Activated naive CD4-positive, alpha-beta T cell treated with Interleukin-2 at 50 U/mL for 16 hours (primary cell): ENCODE results near the gene ZNF414.
"Not testable (repeated sequence)": the region's sequence is repeated elsewhere in the genome, so short reads cannot be mapped to it uniquely, and the experiment has no call there.

Experiments
- DNase-seq: peaks from one replicate; pipeline ENCODE4 v3.0.0-alpha.2; 2020

Gene ZNF414, protein sequence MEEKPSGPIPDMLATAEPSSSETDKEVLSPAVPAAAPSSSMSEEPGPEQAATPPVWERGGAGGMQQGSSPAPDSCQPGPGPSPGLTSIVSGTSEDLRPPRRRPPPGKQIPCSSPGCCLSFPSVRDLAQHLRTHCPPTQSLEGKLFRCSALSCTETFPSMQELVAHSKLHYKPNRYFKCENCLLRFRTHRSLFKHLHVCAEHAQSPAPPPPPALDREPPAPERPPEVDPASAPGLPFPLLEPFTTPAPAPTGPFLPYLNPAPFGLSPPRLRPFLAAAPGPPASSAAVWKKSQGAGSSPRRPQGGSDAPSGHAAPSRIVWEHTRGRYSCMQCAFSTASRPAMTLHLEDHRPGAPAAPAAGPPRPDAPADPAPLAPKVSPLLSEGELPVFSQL

DNA sequence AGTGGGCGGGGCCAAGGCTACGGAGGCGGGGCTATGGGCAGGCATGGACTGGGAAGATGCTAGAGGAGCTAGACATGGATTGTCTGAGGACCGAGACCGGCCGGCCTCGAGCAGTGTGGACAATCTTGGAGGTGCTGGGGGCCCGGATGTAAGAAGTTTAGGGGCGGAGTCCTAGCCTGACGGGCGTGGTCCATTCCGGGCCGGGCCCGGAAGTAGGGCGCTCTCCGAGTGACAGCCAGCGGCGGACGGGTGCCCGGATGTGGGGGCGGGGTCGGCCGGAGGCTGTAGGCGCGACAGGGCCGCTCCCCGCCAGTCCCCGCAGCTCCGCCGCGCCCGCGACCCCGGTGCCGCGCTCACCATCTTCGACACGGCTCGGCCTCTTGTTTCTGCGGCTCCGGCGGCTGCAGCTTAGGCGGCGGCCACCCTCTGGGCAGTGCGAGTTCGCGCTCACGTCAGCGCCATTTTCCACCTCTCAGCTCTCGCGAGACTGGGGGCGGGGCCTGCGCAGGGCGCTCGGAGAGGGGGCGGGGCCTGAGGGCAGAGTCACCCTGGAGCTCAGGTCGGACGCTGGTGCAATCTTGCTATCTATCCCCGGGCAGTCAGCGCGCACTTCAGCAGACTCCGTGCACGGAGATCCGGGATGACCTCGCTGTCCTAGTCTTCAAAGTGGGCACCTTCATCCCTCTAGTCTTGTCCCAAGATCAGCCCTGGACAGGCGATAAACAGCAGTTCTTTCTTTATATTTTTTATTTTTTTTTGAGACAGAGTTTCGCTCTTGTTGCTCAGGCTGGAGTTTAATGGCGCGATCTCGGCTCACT, at the start of gene ZNF414:
TSS of gene ZNF414 (minus strand) at position 481 of the 818 bp plus-strand sequence. CDS start at position 360, 121 bp downstream.
- DNase-seq, result peak; percentile 96

DNA sequence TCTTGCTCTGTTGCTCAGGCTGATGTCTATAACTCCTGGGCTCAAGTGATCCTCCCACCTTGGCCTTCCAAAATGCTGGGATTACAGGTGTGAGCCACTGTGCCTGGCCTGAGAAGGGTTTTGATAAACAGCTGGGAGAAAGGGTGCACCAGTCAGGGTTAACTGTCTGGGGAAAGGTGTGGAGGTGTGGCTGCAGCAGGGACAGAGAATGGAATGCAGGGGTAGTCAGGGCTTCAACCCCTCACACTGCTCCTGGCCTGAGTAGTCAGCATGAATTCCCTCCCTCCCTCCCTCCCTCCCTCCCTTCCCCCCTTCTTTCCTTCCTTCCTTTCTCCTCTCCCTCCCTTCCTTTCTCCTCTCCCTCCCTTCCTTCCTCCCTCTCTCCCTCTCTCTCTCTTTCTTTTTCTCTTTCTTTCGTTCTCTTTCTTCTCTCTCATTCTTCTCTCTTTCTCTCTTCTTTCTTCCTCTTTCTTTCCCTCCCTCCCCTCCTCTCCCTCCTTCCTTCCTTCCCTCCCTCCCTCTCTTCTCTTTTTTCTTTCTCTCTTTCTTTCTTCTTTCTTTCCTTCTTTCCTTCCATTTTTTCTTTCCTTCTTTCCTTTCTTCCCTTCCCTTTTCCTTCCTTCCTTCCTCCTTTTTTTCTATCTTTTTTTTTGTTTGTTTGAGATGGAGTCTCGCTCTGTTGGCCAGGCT, 47.3 kb upstream of the ZNF414 start:
- no peak for DNase-seq

DNA sequence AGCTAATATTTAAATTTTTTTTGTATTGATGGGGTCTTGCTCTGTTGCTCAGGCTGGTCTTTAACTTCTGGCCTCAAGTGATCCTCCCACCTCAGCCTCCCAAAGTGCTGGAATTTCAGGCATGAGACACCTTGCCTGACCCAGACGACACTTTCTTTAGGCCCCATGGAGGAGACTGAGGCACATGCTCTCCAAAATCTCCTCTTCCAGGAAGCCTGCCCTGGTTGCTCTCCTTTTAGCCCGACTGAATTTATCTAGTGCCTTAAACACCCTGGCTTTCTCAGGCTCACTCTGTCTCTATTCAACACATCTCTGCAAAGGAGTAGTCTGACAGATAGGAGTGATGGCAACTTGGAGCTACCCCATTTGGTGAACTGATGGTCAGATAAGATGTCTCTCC, 44.4 kb upstream of the ZNF414 start:
- no peak for DNase-seq

DNA sequence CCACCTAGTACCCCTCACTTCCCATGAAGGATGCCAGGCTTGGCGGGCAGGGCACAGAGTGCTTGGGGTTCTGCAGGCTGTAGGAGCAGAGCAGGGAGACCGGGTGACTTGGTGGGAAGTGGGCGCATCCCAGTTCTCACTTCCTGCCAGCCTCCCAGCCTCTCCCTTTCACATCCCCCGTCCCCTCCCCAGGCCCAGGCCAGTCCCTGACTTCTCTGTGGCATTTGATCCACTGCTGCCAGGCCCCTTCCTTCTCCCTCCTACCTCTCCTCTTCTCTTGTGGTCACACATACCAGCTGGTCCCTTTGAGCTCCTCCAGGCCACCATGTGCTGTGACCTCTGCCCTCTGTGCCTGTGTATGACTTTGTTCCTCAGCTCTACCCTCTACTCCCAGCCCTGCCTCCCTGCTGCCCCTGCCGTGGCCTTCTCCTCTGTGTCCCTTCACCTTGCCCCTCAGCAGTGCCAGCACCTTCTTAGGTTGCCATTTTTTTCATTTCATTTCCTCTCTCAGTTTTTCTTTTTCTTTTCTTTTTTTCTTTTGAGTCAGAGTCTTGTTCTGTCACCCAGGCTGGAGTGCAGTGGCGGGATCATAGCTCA, 43.8 kb upstream of the ZNF414 start:
- no peak for DNase-seq

DNA sequence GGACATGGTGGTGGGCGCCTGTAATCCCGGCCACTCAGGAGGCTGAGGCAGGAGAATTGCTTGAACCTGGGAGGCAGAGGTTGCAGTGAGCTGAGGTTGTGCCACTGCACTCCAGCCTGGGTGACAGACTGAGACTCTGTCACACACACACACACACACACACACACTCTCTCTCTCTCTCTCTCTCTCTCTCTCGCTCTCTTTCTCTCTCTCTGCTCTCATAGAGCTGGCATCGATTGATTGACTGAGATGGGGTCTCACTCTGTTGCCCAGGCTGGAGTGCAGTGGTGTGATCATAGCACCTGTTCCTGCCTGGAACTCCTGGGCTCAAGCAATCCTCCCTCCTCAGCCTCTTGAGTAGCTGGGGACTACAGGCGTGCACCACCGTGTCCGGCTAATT, 39.8 kb upstream of the ZNF414 start:
- DNase-seq, result not testable (repeated sequence)

DNA sequence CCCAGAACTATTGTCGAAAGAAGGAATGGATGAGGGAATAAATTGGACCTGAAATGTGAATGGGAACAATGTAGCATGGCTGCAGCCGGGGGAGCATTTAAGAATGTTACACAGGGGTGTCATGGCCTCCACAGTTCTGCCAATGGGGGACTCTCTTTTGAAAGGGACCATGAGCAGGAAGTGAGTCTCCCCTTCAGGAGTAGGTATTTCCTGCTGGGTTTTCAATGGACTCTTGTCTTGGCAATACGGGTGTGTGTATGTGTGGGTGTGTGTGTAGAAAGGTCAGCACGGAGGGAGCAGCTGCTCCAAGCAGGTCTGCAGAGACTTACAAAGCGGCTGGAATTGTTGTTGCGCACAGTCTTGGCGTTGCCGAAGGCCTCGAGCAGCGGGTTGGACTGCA, 38.8 kb upstream of the ZNF414 start:
- DNase-seq, result no peak

DNA sequence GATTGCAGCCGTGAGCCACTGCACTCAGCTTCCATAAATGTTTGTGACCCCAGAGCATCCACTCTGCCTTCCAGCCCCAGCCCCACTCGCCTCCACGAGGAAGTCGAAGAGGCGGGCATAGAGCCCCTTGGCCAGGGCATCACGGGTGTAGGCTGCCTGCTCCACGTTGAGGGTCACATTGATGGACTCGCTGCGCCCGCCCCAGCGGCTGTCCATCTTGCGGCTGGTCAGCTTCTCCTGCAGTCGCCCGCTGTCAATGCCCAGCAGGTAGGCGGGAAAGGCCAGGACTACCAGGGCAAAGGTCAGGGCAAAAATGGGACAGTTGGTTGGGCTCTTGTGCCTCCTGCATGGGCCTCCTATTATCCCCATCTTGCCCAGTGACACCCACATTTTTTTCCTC, 36.1 kb upstream of the ZNF414 start:
- no peak for DNase-seq

DNA sequence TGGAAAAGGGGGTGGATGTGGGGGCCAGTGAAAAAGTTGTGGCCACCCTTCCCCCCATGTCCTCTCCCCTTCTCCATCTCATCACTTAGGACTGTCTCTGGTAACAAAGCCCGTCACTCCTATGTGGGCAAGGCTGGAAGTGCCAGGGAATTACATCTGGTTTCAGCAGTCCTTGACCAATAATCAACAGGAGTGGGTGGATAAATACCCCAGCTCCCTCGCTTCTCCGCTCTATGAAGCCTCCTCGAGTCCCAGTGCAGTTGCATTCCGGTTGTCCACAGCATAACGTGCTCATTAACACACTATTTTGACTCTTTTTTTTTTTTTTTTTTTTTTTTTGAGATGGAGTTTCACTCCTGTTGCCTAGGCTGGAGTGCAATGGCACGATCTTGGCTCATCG, 31.8 kb upstream of the ZNF414 start:
- DNase-seq, result no peak

DNA sequence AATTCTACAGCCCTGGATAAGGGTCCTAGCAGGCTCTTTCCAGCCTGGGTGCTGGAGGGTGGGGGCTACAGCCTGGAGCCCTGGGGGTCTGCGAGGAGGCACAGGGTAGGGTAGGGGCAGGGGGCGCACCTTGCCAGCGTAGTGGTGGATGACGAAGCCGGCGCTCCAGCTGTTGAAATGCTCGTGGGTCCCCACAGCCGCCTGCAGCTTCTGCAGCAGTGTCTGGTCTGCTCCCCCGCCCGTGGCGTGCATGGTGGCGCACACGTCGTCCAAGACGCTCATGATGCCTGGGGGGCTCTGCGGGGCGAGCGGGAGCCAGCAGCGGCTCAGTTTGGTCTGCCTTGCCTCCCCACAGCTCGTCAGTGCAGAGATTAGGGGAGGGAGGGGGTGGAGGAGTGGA, 30.2 kb upstream of the ZNF414 start:
- no peak for DNase-seq

DNA sequence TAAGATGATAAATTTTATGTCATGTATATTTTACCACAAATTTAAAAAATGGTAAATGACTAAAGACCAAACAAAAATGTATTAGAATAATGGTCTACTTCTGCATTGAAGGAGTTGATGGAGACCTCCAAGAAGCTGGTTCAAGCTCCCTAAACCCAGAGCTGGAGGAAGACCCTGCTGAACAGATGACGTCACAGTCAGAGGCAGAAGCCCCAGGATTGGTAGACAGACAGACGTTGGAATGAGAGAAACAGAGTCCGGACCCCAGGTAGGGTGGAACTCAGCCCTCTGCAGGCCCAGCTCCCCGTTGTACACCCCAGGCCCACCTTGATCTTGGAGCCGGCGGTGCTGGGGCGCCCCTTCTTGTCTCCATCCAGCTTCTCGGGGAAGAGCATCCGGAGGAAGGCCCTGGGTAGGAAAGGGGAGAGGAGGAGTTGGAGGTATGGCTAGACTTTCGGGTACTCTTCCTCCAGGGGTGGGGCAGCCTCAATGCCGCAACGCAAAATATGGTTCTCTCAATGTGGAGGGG, 25.7 kb upstream of the ZNF414 start:
- no peak for DNase-seq

DNA sequence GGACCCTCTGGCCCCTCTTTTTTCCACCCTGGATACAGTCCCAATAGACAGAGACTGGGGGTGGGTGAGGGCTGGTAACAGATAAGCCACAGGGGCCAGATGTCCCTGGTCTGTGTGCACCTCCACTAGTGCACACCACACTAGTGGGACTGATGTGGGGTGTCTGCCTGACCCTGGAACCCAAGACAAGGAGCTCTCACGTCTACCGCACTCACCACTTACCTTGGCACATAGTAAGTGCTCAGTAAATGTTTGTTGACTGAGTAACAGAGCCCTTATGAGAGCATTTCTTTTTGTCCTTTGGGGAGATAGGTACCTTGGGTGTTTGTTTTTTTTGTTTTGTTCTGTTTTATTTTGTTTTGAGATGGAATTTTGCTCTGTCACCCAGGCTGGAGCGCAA, 23.1 kb upstream of the ZNF414 start:
- no peak for DNase-seq

DNA sequence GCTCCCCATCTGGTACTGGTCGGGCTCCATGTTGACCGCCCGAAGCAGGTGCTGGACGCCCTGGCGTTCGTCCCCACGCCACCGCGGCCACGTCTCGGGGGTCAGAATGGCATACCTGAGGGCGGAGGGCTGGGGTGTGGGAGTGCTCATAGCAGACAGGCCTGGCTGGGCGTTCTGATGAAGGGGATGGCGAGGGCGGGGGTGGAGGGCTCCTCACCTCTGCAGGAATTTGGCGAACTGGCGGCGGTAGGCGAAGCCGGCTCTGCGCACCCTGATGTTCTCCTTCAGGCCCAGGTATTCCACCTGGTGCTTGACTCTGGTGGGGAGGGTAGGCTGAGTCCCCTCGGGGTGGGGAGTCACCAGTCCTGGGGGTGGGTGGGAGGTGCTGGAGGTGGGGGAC, 22.3 kb upstream of the ZNF414 start:
- no peak for DNase-seq

DNA sequence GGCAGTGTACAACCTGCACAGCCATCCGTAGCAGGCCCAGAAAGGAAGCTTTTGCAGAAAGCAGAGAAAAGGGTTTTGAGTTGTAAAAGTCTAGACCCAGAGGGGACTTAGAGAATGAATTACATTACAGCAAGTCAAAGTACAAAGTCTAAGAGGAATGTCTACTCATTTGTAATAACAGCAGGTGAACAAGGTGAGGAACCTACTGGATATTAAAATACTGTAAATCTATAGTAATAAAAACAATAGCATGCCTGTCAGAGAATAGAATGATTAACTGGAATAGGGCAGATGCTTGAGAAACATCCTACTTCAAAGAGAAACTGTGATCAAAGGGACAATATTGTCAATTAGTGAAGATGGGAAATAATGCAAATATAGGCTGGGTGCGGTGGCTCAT, 18.3 kb upstream of the ZNF414 start:
- no peak for DNase-seq

DNA sequence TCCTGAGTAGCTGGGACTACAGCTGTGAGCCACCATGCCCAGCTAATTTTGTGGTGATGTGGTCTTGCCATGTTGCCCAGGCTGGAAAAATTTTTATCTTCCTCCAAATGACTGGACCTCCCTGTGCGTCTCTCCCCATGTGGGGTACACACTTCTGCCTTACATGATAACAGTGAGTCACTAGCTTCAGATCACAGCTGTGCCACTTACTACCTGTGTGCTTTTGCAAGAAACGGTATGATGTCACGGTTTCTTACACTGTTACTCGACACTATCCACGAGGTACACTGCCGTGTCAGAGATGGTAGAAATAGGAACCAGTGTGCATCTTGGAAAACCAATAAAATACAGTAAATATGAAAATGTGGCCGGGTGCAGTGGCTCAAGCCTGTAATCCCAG, 17.5 kb upstream of the ZNF414 start:
- no peak for DNase-seq

DNA sequence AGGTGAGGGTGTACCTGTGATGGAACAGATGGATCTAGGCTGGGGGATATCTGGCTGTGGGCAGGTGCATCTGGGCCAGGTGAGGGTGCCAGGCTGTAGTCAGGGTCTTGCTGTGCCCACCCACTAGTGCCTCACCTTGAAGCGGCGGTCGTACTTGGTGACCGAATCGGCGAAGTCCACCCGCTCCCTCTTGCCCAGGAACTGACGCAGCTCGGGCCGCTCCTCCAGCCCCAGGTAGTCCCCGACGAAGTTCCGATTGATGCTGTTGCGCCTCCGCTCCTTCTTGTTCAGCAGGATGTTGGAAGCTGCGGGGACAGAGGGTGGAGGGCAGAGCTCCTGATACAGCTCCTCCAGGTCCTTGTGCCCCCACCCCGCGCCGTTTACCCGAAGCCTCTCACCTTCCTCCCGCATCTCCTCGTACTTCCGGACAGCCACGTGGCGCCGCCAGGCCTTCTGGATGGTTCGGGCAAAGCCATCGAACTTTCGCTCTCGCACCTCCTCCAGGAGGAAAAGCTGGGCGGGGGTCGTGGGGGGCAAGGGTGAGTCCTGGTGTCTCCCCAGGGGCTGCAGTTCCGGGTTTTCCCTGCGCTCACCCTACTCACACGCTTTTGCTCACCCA, 16.2 kb upstream of the ZNF414 start:
- no peak for DNase-seq

DNA sequence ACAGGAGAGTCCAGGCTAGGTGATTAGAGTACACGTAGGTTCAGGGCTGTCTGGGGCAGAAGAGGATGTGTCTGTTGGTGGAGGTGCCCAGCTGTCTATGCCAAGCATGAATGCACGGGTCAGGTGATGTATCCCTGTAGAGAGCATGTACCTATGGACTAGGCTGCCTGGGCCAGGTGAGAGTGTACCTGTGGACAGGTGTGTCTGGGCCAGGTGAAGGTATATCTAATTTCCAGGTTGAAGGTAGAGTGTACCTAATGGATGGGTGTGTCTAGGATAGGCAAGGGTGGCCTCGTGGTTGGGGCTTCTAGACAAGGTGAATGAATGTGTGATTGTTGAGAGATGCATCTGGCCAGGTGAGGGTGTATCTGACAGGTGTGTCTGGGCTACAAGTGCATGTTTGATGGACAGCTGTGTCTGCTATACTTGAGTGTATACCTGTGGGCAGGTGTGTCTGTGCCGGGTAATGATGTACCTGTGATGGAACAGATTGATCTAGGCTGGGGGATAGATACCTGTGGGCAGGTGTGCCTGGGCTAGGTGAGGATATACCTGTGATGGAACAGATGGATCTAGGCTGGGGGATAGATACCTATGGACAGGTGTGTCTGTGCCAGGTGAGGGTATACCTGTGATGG, 15.5 kb upstream of the ZNF414 start:
- DNase-seq, result no peak

DNA sequence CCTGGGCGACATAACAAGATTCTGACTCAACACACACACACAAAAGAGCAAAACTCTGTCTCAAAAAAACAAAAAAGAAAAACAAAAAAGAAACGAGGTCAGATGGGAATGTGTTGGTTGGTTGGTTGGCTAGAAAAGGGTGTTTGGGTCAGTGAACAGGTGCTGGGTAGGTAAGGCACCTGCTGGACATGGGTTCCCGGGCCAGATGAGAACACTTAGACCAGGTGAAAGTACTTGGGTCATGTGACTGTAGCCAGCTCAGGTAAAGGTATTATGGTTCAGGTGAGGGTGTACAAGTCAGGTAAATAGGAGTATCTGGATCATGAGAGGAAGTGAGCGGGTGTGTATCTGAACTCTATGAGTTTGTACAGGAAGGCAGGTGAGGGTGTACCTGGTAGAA, 14.5 kb upstream of the ZNF414 start:
- no peak for DNase-seq

DNA sequence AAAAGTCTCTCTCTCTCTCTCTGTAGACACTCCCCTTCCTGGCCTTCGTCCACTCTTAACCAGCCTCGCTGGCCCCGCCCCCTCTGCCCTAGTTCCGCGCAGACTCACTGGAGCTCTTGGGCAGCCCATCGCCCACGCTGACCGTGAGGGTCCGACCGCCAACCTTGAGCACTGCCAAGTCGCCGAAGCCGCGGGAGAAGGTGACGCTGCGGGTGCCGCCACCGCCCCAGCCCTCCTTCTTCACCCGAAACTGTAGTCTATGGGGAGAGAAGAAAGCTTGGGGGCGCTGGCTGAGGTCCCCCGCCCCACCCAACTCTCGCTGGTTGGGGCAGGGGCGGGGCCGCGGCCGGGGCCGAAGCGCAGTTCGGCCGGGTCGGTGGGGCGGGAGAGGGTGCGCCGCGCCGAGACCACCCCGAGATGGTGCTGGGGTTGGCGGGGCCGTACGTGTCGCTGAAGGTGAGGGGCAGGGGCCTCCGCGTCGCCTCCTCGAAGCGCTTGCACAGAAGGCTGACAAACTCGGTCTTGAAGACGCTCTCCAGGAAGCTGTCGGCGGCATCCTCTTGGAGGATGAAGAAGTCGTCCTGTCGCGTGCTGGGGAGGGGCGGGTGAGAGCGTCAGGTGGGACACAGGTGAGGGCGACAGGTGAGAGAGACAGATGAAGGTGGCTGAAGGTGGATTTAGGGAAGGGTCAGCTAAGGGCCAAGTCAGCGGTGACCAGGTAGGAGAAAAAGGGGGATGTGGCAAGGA, 12.6 kb upstream of the ZNF414 start:
- DNase-seq, result no peak

DNA sequence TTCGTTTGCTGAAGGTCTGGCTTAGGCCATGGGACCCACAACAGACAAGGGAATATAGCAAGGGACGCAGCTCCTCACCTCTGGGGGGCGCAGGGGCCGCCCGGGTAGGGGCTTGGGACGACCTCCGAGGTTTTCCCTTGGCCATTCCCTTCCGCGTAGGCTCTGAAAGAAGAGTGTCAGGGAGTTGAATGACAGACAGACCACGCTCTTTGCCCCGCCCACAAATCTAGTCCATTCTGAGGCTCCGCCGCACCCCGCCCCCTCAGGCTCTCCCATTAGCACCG, 11.4 kb upstream of the ZNF414 start:
- no peak for DNase-seq

DNA sequence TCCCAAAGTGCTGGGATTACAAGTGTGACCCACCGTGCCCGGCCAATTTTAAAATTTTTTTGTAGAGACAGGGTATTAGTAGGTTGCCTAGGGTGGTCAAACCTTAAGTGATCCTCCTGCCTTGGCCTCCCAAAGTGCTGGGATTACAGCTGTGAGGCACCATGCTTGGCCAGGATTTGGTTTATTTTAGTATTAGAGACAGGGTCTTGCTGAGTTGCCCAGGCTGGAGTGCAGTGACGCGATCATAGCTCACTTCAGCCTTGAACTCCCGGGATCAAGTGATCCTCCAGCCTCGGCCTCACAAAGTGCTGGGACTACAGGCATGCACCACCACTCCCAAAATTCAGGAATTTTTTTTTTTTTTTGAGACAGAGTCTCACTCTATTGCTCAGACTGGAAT, 5.4 kb upstream of the ZNF414 start:
- DNase-seq, result no peak

DNA sequence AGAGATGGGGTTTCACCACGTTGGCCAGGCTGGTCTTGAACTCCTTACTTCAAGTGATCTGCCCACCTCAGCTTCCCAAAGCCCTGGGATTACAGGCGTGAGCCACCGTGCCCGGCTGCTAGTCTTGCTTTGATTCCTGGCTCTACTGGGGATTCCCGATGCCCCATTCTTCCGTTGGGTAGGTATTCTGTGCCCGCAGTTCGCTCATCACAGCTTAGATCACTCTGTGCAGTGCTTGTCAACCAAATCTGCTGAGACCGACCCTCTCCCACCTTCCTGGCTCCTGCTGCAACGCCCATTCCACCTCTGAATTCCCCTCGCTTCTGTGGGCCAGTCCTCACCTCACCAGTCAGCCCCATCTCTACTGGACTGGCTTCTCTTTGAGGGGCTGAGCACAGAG, 4.6 kb upstream of the ZNF414 start:
- DNase-seq, result no peak
